Glutamatergic neuron (in vitro differentiated cells): ENCODE data around the gene GPR160. TPM values are rescaled to one million over a fixed set of nuclear protein-coding genes. Genes with fewer than 3 reads are reported as not detected.

Source experiments
- DNase-seq: peaks from one replicate; pipeline ENCODE4 v3.0.0; 2022
- H3K27ac Mint-ChIP-seq: one replicate; pipeline ENCODE4 v1.8.0; 2020; ENCODE audit warnings: mild to moderate bottlenecking, mixed read lengths, inconsistent platforms; ENCODE audit not compliant: unreplicated experiment
- H3K27me3 Mint-ChIP-seq: one replicate; pipeline ENCODE4 v1.8.0; 2020; ENCODE audit warnings: mild to moderate bottlenecking, moderate library complexity, mixed read lengths, inconsistent platforms; ENCODE audit not compliant: unreplicated experiment
- H3K36me3 Mint-ChIP-seq: one replicate; pipeline ENCODE4 v1.8.0; 2020; ENCODE audit warnings: mild to moderate bottlenecking, mixed read lengths, inconsistent platforms; ENCODE audit not compliant: unreplicated experiment
- H3K4me1 Mint-ChIP-seq: one replicate; pipeline ENCODE4 v1.8.0; 2020; ENCODE audit warnings: mild to moderate bottlenecking, low read depth, mixed read lengths, inconsistent platforms; ENCODE audit not compliant: unreplicated experiment
- H3K4me3 Mint-ChIP-seq: one replicate; pipeline ENCODE4 v1.8.0; 2020; ENCODE audit warnings: mild to moderate bottlenecking, mixed read lengths, inconsistent platforms; ENCODE audit not compliant: unreplicated experiment
- H3K9me3 Mint-ChIP-seq: one replicate; pipeline ENCODE4 v1.8.0; 2020; ENCODE audit warnings: mild to moderate bottlenecking, moderate library complexity, mixed read lengths, inconsistent platforms; ENCODE audit not compliant: unreplicated experiment
- total RNA-seq: library from RNA; stranded (reverse); fragmentation: NEBNext Ultra II Directional; extraction: Animal tissue kit (Norgen Biotek cat#: 25700); gene quantifications from one replicate; pipeline ENCODE4 v1.2.1, GENCODE V29; 2021; ENCODE audit not compliant: unreplicated experiment
- TF ChIP-seq, protein P1 (sequence below): fragments of 200-600 bp; sonication (generic); IDR thresholded peaks from one replicate; pipeline ENCODE4 v1.5.0; 2021; ENCODE audit not compliant: partially characterized antibody, unreplicated experiment

Gene GPR160
- total RNA-seq, 1 donor from 2014 or later = not detected

DNA sequence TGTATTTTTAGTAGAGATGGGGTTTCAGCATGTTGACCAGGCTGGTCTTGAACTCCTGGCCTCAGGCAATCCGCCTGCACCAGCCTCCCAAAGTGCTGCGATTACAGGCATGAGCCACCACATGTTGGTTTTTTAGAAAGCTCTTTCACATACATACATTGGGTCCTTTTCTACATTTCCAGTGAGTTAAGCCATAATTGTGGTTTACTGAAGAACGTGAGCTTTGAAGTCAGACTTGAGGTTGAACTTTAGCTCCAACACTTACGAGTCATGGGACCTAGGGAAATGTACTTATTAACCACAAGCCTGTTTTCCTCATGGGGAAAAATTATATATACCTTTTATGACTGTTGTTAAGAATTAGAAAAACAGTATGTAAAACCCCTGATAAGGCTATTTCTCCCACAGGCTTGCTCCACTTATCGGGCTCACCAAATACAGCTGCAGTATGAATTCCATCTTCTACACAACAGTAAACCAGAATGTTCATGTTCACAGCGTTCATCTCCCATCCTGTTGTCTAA lies 39.0 kb downstream of the GPR160 start:
- DNase-seq = no peak
- Mint-ChIP-seq H3K4me3 (no peak overlapping the region), H3K4me1 (no peaks in the 10 kb centered on the region), H3K27me3 (no peaks in the 10 kb centered on the region), H3K27ac (no peak overlapping the region), H3K36me3 (no peaks in the 10 kb centered on the region), H3K9me3 (no peaks in the 10 kb centered on the region)
- TF ChIP-seq, protein P1, sequence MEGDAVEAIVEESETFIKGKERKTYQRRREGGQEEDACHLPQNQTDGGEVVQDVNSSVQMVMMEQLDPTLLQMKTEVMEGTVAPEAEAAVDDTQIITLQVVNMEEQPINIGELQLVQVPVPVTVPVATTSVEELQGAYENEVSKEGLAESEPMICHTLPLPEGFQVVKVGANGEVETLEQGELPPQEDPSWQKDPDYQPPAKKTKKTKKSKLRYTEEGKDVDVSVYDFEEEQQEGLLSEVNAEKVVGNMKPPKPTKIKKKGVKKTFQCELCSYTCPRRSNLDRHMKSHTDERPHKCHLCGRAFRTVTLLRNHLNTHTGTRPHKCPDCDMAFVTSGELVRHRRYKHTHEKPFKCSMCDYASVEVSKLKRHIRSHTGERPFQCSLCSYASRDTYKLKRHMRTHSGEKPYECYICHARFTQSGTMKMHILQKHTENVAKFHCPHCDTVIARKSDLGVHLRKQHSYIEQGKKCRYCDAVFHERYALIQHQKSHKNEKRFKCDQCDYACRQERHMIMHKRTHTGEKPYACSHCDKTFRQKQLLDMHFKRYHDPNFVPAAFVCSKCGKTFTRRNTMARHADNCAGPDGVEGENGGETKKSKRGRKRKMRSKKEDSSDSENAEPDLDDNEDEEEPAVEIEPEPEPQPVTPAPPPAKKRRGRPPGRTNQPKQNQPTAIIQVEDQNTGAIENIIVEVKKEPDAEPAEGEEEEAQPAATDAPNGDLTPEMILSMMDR = no peak

DNA sequence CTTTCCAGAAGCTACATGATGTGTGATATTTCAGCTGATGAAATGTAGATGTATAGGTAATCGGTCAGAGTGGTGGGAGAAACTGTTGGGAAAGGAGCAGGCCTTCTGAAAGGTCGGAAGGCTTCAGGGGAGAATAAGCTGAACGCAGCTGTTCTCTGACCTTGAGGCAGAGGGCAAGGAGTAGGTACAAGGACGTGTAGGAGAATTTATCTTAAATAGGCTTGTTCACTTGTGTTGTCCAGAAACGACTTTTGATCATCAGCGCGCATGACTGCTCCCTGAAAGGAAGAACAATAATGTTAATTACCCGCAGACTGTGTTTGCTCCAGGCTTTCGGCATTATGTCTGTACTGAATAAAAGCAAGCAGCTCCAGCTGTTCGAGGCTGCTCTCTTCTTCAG lies 39.6 kb downstream of the GPR160 start:
- TF ChIP-seq, protein P1 = no peak
- Mint-ChIP-seq H3K4me3 (no peak overlapping the region), H3K27ac (no peak overlapping the region), H3K27me3 (no peaks in the 10 kb centered on the region), H3K9me3 (no peaks in the 10 kb centered on the region), H3K4me1 (no peaks in the 10 kb centered on the region), H3K36me3 (no peaks in the 10 kb centered on the region)
- DNase-seq = no peak

DNA sequence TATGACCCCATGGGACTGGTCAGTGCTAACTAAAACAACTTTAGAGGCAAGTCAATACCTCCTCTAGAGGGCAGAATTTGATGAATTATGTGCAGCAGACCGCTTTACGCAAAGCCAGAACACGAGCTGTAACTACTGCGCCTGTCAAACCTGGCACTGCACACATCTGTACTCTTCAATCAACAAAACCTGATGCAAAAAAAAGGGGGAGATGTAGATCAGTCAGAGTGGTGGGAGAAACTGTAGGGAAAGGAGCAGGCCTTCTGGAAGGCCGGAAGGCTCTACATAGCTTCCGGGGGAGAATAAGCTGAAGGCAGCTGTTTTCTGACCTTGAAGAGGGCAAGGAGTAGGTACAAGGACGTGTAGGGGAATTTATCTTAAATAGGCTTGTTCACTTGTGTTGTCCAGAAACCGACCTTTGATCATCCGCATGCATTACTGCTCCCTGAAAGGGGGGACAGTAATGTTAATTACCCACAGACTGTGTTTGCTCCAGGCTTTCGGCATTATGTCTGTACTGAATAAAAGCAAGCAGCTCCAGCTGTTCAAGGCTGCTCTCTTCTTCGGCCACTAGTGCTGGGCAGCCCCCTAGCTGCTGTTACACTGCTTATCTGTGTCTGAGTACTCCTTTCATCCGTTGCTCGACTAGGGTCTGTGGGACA lies 41.0 kb downstream of the GPR160 start:
- no peaks in the 10 kb centered on the region for H3K27me3 Mint-ChIP-seq
- no peaks in the 10 kb centered on the region for H3K9me3 Mint-ChIP-seq
- H3K4me3 Mint-ChIP-seq = no peak overlapping the region
- H3K36me3 Mint-ChIP-seq = no peaks in the 10 kb centered on the region
- no peak overlapping the region for H3K27ac Mint-ChIP-seq
- DNase-seq = no peak
- no peaks in the 10 kb centered on the region for H3K4me1 Mint-ChIP-seq
- TF ChIP-seq, protein P1 = no peak

DNA sequence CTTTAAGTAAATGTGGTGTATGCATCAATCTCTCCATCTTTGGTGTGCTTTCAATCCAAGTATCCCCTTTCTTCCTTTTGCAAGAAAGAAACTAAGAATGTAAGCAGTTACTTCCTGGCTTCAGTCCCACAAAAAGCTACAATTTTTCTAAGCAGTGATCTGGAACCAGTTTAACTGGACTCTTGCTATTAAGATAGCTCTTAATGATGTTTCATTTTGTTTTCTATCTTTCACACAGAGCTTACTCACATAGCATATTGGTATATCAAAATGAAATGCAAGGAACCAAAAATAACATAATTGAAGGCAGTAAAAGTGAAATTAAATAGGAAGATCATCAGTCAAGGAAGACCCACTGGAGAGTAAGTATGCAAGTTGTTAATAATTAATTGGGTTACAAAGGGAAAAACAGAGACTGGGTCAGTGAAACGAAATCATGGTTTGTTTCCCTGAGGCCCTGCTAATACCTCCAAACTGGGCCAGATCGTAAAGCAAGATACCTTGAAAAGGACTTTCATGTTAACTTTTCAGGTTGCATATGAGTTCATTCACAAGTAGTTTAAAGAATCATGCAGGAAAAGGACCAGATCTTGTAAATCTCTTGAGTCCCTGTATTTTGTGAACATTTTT lies 41.9 kb downstream of the GPR160 start:
- TF ChIP-seq, protein P1 = no peak
- Mint-ChIP-seq H3K4me3 (no peak overlapping the region), H3K27ac (no peak overlapping the region), H3K36me3 (no peaks in the 10 kb centered on the region), H3K9me3 (no peaks in the 10 kb centered on the region), H3K27me3 (no peaks in the 10 kb centered on the region), H3K4me1 (no peaks in the 10 kb centered on the region)
- DNase-seq = no peak

DNA sequence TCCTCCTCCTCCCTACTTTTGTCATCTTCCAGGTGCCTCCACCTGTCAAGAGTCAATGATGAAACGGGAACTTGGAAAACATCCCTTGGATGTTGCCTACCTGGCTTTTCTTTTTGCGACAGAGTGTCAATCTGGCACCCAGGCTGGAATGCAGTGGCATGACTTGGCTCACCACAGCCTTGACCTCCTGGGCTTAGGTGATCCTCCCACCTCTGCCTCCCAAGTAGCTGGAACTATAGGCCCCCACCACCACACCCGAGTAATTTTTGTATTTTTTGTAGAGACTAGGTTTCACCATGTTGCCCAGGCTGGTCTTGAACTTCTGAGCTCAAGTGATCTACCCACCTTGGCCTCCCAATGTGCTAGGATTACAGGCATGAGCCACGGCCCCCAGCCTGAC lies 42.8 kb downstream of the GPR160 start:
- Mint-ChIP-seq H3K27ac (no peak overlapping the region), H3K36me3 (no peaks in the 10 kb centered on the region), H3K9me3 (no peaks in the 10 kb centered on the region), H3K27me3 (no peaks in the 10 kb centered on the region), H3K4me3 (no peak overlapping the region), H3K4me1 (no peaks in the 10 kb centered on the region)
- no peak for DNase-seq
- TF ChIP-seq, protein P1 = no peak
